GM18867 (cell line): Measurements from ENCODE around the gene RAD52.

Experiments
- ATAC-seq: cut with Tn5 transposase; IDR thresholded peaks from one replicate; pipeline ENCODE4 v1.9.1; 2021; ENCODE audit warnings: mild to moderate bottlenecking, moderate library complexity; ENCODE audit not compliant: unreplicated experiment

Gene RAD52

DNA sequence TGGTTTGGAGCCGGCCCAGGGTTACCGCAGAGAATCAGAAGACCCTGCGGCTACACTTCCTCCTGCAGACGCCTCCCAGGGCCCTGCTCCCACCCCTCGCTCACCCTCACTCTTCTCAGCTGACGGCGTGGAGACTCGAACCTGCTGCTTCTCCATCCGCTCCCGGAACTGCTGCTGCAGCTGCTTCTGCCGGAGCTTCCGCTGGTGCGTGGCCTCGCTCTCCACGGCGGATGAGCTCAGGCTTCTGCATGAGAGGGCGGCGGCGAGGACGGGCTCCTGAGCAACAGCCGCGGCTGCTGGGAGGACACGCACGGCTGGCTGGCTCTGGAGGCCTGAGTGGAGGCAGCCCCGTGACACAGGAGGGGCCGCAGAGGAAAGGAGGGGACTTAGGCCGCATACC lies 33.3 kb downstream of the RAD52 start:
- no peak for ATAC-seq

DNA sequence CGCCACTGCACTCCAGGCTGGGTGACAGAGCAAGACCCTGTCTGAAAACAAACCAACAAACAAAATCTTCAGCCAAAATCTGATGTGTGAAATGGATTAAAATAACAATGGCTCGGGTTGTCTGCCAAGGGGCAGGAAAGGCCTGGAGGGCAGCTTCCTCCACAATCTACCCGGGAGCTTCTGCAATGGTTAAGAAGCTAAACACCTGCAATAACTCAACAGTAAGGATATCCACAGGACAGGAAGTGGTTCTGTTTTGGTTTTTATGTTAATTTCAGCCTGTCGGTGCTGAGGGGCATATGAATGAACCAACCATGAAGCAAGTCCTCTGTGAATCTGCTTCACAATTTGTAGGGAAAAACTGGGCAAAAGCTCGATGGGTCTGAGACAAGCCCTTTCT lies 34.4 kb downstream of the RAD52 start:
- no peak for ATAC-seq

DNA sequence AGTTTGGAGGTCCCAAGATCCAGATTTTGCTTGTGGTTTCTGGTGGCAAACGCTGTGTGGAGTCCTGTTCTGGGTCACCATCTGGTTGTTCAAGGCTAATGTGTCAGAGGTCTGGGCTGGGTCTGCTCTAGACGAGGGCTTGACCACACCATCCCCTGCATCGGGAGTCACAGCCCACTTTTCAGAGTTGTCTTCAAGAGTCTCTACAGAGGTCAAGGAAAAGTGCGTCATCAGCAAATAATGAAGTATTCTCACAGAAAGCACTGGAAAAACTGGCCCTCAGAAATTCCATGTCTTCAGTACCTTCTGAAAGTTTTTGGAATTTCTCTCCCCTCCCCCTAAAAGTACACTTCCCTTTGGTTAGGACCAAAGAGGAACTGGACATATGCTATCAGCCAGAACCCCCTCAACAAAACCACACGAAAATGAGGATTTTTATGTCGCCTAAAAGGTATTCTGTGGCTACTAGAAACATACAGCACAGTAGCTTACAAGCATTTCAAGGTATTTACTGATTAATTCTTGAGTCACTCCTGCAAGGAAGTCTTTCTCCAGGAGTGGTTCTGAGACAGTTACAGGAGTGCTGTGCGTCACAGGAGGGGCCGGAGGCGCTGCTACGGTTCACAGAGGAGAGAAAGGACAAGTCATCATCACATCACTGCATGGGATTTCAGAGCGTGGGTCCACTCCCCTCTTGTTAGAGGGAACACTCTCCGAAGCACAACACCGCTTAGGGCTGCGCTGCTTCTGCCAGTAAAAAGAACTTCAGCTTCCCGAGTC lies 35.4 kb downstream of the RAD52 start:
- ATAC-seq: no peak

DNA sequence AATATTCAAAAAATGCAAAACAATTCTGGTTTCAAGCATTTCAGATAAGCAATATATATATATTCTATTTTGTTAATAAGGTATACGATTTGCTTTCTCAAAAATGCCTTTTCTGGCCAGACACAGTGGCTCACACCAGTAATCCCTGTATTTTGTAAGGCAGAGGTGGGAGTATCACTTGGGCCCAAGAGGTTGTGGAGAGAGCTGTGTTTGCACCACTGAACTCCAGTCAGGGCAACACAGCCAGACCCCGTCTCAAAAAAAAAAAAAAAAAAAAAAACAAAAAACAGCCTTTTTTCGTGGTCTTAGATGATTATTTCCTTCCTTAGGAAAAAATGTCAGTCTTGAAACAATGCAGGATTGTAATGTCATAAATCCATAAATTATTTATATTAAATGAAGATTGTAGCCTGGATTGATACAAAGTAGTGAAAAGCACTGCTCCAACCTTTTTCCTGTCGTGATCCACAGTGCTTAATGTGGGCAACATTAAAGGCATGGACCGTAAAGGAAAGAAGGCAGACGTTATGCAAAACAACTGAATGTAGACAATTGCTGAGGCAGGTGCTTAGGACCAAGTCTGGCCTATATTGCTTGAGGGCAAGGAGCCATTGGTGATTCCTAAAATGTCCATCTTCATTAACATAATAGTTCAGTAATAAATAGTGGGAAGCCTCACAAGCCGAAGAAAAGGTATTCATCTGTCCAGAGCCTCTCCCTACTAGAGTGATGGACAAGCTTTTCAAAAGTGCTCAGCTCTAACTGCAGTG lies 36.8 kb downstream of the RAD52 start:
- ATAC-seq: no peak

DNA sequence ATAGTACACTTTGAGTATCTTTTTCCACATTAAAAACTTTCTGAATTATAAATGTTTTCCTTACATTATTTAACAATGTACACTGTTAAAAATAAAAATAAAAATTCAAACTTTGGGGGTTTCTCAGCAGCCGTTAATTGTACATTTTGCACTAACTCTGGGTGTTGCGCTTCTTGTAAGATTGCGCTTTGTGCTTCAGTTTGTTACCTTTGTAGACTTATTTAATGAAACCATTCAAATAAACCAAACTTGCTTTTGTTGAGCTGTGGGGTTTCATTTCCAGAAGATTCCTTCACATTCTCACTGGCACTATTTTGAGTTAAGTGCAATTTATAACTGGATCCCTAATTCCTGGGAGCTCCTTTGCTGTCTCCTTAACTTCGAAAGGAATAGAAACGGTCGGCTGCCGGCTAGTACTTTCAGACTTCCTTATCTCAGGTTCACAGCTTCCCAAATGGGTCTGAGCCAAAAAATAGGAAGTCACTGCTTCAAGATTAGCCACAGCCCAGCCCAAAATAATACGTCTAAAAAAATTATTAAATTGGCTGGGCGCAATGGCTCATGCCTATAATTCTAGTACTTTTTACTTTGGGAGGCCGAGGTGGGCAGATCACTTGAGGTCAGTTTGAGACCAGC lies 38.2 kb downstream of the RAD52 start:
- ATAC-seq: no peak

DNA sequence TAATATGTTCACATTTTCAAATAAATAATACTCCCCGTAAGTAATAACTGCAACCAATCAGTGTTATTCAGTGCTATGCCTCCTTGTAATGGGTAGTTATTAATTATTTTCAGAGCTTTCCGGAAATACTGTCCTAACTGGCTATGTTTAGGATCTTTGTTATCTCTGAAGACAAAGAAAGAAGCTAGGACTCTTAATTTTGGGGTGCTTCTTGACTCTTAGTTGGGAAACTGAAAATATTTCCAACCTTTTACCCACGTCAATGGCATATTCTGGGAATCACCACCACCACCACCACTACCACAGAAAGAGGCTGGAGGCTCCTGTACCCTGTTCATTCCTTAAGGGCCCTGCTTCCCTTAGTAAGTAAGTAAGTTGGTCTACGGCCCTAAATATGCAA lies 39.1 kb downstream of the RAD52 start:
- ATAC-seq: no peak

DNA sequence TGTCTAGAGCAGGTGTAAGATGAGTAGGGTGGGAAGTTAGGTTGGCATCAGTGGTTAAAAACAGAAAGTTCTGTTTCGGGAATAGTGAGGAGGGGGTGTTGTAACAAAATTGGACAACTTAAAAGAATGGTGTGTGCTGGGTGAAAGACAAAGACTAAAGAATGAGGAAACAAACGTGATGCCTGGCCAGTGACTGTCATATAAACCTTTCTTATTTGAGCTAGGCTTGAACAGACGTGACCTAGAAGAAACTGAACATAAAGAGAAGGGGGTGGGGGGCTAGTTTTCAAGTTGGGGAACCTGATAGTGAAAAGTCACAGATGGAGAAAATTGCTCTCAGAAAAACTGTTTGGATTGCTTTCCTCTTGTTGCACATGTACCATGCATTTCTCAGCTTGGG lies 39.6 kb downstream of the RAD52 start:
- ATAC-seq: no peak

DNA sequence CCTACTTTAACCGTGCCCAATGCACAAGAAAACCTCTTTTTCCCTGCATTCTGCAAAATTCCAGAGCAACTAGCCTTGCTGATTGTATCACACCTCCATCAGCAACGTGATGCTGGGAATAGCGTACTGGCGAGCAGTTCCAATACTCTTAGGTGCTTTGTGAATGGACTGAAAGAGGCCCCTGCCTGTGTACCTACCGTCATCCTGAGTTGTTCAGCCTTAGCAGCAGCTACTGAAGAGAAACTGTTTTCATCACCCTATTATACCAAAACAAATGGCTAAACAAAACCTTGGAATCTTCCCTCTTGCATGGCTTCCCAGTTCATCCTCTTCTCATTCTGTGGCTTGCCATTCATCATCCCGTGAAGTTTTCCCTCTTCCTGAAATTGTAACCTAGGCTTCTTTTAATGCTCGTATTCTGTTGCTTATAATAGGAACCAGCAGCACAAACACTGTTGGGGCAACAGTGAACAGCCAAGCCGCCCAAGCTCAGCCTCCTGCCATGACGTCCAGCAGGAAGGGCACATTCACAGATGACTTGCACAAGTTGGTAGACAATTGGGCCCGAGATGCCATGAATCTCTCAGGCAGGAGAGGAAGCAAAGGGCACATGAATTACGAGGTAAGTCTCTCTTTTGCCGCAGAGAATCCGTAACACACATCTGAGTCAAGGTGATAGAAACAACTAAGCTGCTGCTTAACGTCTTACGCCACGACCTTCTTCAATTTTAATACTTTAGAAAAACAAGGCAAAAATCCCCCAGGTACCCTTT lies 41.9 kb downstream of the RAD52 start:
- ATAC-seq: no peak

DNA sequence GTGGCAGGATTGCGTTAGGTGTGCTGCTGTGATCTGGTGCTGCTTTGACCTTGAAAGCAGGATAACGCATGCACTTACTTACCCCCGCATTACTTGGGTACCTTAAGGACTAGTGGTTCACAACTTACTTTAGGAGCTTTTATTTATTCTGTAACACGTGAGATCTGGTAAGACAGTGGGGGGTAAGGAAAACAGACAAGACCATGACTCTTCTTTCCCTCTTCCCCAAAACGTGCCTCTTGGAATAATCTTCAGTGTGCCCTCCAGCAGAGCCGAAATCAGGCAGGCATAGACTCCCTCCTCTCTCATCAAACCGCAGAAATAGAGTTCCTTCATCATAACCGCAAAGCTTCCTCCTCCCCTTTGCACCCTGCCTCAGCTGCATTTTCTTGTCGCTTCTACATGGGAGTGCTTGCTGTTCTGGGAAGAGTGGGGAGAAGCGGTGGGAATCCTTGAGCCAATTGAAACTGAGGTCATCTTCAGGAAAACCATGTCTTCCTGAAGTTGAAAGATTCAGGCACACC lies 43.4 kb downstream of the RAD52 start:
- no peak for ATAC-seq

DNA sequence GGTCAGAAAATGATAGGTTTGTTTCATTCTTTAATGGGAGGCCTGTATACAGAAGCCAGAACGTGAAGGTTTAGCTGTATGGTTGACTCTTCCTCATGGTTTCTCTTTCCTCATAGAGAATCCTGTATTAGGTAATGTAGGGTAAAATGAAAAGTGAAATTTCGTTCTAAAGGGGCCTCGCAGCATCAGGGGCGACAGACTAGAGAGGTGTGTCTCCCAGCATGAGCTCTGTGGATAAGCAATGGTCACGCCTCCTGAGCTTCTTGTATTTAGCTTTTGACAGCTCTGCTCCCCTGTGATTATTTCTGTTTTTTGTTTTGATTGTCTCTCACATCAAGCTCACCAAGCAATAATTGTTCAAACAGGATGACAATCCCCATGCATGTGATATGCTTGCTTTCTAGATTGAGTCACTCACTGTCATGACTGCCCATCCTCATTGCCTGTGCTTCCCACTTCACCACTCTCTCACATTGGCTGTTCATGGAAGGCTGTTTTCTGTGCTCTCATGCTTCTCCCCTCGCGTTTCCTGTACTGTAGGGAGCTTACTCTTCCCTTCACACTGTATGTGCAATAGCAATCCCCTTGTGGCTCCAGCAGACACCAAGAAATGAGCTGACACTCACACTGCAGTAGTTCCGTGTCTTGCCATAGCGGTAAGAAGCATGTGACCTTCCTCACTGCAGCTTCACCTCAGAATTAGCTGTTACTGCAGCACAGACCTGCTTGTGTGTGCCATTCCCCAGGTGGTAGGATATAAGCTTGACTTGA lies 44.0 kb downstream of the RAD52 start:
- no peak for ATAC-seq

DNA sequence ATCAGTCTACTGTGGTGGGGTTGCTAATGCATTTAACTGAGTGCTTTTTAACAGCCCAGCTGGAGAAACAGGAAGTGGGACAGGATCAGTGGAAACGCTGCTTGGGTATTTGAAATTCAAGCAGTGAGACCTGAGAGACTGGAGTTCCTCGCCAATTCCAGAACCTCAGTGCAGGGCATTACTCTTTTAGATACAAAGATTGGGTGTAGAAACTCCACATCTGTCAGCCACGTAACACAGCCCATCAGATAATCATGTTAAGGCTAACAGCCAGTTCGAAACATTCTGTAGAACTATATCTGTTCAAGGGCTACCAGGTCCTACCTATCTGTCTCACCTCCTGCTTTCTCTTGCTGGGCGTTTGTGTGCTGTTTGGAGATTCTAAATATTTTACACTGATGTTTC lies 45.5 kb downstream of the RAD52 start:
- ATAC-seq: no peak

DNA sequence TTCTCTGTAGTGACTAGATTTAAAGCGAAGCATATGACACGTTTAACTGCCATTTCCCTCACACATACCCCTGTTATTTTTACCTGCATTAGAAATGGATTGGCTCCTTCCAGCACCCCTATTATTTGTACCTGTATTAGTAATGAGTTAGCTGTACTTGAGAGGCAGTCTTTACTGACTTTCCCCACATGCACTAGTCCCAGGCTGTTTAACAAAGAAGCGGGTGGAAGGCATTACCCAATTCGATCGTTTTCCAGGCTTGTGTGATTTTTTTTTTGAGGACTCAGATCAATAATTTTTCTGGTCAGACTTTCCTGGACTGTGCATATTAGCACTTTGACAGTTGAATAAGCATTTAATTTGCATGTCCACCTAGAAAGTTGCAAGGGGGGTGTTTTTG lies 46.4 kb downstream of the RAD52 start:
- no peak for ATAC-seq

DNA sequence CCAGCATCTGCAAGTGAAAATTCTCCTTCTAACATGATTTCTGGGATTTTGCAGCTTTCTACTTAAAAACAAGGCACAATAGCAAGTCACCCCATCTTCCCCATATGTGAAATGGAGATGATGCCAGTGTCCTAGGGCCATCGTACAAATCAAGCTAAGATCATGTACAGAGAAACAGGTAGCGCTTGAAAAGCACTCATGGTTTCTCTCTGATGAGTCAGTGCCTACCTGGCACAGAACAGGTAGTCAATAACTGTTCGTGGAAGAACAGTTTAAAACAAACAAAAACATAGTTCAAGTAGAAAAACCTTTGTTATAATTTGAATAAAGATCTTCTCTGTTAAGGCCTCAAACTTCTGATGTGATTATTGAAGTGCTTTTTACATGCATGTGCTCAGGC lies 46.9 kb downstream of the RAD52 start:
- ATAC-seq: no peak

DNA sequence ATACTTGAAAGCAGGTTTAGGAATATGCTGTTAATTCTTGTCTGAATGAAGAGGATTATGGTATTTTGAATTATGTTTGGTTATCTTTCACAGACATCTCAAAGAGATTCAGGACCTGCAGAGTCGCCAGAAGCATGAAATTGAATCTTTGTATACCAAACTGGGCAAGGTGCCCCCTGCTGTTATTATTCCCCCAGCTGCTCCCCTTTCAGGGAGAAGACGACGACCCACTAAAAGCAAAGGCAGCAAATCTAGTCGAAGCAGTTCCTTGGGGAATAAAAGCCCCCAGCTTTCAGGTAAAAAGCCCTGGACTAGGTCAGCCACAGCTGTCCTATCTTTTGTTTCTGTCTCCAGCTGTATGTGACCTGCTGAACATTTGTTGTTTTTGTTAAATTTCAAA lies 52.1 kb downstream of the RAD52 start:
- no peak for ATAC-seq

DNA sequence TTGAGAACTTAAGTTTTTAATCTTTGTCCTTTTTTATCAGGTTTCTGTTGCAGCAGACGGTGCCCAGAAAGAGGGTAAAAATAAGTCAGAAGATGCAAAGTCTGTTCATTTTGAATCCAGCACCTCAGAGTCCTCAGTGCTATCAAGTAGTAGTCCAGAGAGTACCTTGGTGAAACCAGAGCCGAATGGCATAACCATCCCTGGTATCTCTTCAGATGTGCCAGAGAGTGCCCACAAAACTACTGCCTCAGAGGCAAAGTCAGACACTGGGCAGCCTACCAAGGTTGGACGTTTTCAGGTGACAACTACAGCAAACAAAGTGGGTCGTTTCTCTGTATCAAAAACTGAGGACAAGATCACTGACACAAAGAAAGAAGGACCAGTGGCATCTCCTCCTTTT lies 53.5 kb downstream of the RAD52 start:
- ATAC-seq: no peak

DNA sequence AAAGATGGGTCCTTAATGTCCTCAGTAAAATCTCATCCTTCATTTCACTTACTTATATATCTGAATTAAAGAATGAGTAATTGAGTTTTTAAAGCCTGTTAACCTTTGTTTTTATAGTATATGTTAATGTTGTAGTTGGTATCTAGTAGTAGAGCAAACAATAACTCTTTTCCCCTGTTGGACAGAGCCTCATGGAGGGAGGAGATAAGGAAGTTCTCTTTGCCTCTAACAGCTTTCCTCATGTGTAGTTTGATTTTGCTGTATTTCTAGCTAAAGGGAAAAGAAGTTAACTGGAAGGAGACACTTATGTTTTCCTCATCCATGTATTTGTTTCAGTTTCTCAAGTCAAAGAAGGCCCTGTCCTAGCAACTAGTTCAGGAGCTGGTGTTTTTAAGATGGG lies 55.3 kb downstream of the RAD52 start:
- ATAC-seq: no peak

DNA sequence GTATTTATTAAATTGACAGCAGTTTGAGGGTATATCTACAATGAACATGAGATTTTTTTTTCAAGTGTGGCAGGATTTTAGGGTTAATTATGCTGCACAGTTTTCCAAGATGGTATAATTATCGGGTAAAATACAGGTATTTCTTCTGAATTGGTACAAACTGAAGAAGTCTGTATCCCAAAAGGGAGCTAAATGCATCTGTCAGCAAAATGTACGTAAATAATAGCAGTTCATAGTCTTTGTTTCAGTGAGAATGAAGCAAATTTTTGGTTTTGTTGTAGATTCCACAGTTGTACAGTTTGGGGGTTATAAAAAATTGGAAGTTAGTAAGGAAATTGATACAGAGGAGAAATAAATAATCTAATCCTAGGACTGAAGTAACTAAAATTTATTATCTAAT lies 63.3 kb downstream of the RAD52 start:
- ATAC-seq: no peak

DNA sequence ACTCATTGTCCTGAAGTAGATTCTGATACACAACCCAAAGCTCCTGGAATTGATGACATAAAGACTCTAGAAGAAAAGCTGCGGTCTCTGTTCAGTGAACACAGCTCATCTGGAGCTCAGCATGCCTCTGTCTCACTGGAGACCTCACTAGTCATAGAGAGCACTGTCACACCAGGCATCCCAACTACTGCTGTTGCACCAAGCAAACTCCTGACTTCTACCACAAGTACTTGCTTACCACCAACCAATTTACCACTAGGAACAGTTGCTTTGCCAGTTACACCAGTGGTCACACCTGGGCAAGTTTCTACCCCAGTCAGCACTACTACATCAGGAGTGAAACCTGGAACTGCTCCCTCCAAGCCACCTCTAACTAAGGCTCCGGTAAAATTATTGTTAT lies 63.8 kb downstream of the RAD52 start:
- ATAC-seq: no peak

DNA sequence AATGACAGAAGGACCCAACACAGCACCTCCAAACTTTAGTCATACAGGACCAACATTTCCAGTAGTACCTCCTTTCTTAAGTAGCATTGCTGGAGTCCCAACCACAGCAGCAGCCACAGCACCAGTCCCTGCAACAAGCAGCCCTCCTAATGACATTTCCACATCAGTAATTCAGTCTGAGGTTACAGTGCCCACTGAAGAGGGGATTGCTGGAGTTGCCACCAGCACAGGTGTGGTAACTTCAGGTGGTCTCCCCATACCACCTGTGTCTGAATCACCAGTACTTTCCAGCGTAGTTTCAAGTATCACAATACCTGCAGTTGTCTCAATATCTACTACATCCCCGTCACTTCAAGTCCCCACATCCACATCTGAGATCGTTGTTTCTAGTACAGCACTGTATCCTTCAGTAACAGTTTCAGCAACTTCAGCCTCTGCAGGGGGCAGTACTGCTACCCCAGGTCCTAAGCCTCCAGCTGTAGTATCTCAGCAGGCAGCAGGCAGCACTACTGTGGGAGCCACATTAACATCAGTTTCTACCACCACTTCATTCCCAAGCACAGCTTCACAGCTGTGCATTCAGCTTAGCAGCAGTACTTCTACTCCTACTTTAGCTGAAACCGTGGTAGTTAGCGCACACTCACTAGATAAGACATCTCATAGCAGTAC lies 64.6 kb downstream of the RAD52 start:
- ATAC-seq: no peak

DNA sequence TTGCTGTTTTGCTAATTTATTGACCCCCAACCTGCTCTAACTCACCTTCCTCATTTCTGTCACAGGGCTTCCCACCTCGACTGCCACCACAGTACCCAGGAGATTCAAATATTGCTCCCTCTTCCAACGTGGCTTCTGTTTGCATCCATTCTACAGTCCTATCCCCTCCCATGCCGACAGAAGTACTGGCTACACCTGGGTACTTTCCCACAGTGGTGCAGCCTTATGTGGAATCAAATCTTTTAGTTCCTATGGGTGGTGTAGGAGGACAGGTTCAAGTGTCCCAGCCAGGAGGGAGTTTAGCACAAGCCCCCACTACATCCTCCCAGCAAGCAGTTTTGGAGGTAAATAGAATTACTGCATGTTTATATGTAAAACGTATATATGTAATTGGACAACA lies 68.8 kb downstream of the RAD52 start:
- no peak for ATAC-seq
